Endodermal cell (in vitro differentiated cells): Measurements from ENCODE around the gene NAPEPLD. TPM values are rescaled to one million over a fixed set of nuclear protein-coding genes. Genes with fewer than 3 reads are reported as not detected.
"Not testable (repeated sequence)": the region's sequence is repeated elsewhere in the genome, so short reads cannot be mapped to it uniquely, and the experiment has no call there.

ENCODE experiments used
- DNase-seq: peaks from one replicate; pipeline ENCODE4 v3.0.0-alpha.2; 2017
- H3K27ac ChIP-seq: 2 replicates; pipeline ENCODE4 v1.5.1; 2013; ENCODE audit warnings: mild to moderate bottlenecking, low read depth, low read length, moderate library complexity
- H3K27me3 ChIP-seq: 2 replicates; pipeline ENCODE4 v1.6.1; 2013; ENCODE audit warnings: mild to moderate bottlenecking, low read length, moderate library complexity; ENCODE audit not compliant: insufficient read depth, control insufficient read depth, poor library complexity, severe bottlenecking
- H3K36me3 ChIP-seq: 2 replicates; pipeline ENCODE4 v1.7.0; 2013; ENCODE audit warnings: mild to moderate bottlenecking, low read length, moderate library complexity; ENCODE audit not compliant: control insufficient read depth, insufficient read depth
- H3K4me1 ChIP-seq: one replicate; pipeline ENCODE4 v1.7.0; 2013; ENCODE audit warnings: low read length; ENCODE audit not compliant: control insufficient read depth, insufficient read depth
- H3K4me3 ChIP-seq: 2 replicates; pipeline ENCODE4 v1.5.1; 2013; ENCODE audit warnings: mild to moderate bottlenecking, low read length, moderate library complexity
- H3K9ac ChIP-seq: 2 replicates; pipeline ENCODE4 v1.6.1; 2013; ENCODE audit warnings: mild to moderate bottlenecking, low read length, moderate library complexity; ENCODE audit not compliant: poor library complexity, severe bottlenecking; ENCODE audit errors: extremely low read depth
- H3K9me3 ChIP-seq: 2 replicates; pipeline ENCODE4 v1.6.1; 2013; ENCODE audit warnings: mild to moderate bottlenecking, low read length, moderate library complexity; ENCODE audit not compliant: control insufficient read depth
- H3K27ac Mint-ChIP-seq: 2 replicates; pipeline ENCODE4 v1.8.0; 2020; ENCODE audit warnings: mixed read lengths
- H3K27me3 Mint-ChIP-seq: 2 replicates; pipeline ENCODE4 v1.8.0; 2021; ENCODE audit warnings: mild to moderate bottlenecking, mixed read lengths; ENCODE audit not compliant: insufficient read depth
- H3K36me3 Mint-ChIP-seq: 2 replicates; pipeline ENCODE4 v1.8.0; 2020; ENCODE audit warnings: low read depth, mixed read lengths
- H3K4me1 Mint-ChIP-seq: 2 replicates; pipeline ENCODE4 v1.8.0; 2020; ENCODE audit warnings: mixed read lengths
- H3K4me3 Mint-ChIP-seq: 2 replicates; pipeline ENCODE4 v1.8.0; 2020; ENCODE audit warnings: mild to moderate bottlenecking, moderate library complexity, mixed read lengths
- H3K9me3 Mint-ChIP-seq: 2 replicates; pipeline ENCODE4 v1.8.0; 2020; ENCODE audit warnings: mild to moderate bottlenecking, mixed read lengths
- WGBS, 2 experiments: methylation state at CpG; one replicate each; pipeline versions ENCODE4 v1.1.5 to v1.1.7; 2013; ENCODE audit warnings: missing lambda C conversion rate in 2 of 2, mixed read lengths in 1 of 2; ENCODE audit not compliant: insufficient coverage in 1 of 2, insufficient read length in 1 of 2; 5-methylcytosine and 5-hydroxymethylcytosine counted together
- total RNA-seq, 2 donors: library from RNA; stranded (reverse); fragmentation: NEBNext Ultra II Directional in 1 of 2; extraction: Animal tissue kit (Norgen Biotek cat#: 25700) in 1 of 2; gene quantifications; 2 replicates in 1 of 2; 3 replicates in 1 of 2; pipeline ENCODE4 v1.2.1, GENCODE V29; 2021
- TF ChIP-seq, protein P1 (sequence below): fragments of 200-600 bp; sonication (generic); conservative IDR thresholded peaks from 2 replicates; pipeline ENCODE4 v1.5.0; 2021; ENCODE audit warnings: antibody characterized with exemption, mild to moderate bottlenecking

Gene NAPEPLD
- total RNA-seq, 2 donors from 2014 or later: 13.2 to 14.1 TPM

DNA sequence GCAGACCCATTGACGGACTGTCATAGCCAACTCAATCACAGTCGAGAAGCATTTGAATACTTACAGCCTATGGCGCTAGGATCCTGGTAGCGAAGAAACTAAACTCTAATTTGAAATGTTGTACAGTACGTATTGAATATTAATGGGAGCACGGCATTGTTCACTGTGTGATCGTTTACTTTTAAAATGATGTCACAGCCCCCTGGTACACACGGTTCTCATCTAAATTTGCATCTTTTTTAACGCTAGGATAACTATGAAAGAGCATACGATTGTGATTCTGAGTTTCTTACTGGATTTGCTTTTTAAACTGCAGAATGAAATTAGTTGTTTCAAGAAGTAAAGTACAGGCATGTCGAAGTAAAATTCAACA lies 895 bp upstream of the NAPEPLD start:
- Histone ChIP-seq H3K4me1 (peaks cover 4% of the 10 kb centered on the region), H3K4me3 (peak overlapping the region; percentile 98), H3K27me3 (no peaks in the 10 kb centered on the region), H3K9ac (no peak overlapping the region), H3K36me3 (no peaks in the 10 kb centered on the region), H3K9me3 (no peaks in the 10 kb centered on the region), H3K27ac (peak overlapping the region; percentile 93)
- DNase-seq: no peak
- H3K36me3 Mint-ChIP-seq: peaks cover 2% of the 10 kb centered on the region
- H3K4me1 Mint-ChIP-seq: peaks cover 44% of the 10 kb centered on the region
- no peaks in the 10 kb centered on the region for H3K9me3 Mint-ChIP-seq
- peak overlapping the region; percentile 90 for H3K4me3 Mint-ChIP-seq
- TF ChIP-seq, protein P1, sequence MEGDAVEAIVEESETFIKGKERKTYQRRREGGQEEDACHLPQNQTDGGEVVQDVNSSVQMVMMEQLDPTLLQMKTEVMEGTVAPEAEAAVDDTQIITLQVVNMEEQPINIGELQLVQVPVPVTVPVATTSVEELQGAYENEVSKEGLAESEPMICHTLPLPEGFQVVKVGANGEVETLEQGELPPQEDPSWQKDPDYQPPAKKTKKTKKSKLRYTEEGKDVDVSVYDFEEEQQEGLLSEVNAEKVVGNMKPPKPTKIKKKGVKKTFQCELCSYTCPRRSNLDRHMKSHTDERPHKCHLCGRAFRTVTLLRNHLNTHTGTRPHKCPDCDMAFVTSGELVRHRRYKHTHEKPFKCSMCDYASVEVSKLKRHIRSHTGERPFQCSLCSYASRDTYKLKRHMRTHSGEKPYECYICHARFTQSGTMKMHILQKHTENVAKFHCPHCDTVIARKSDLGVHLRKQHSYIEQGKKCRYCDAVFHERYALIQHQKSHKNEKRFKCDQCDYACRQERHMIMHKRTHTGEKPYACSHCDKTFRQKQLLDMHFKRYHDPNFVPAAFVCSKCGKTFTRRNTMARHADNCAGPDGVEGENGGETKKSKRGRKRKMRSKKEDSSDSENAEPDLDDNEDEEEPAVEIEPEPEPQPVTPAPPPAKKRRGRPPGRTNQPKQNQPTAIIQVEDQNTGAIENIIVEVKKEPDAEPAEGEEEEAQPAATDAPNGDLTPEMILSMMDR: no peak
- peak overlapping the region; percentile 97 for H3K27ac Mint-ChIP-seq
- WGBS, 2 experiments: 93% methylated on average over 10 to 11 of the region's 11 CpGs
- H3K27me3 Mint-ChIP-seq: no peaks in the 10 kb centered on the region

DNA sequence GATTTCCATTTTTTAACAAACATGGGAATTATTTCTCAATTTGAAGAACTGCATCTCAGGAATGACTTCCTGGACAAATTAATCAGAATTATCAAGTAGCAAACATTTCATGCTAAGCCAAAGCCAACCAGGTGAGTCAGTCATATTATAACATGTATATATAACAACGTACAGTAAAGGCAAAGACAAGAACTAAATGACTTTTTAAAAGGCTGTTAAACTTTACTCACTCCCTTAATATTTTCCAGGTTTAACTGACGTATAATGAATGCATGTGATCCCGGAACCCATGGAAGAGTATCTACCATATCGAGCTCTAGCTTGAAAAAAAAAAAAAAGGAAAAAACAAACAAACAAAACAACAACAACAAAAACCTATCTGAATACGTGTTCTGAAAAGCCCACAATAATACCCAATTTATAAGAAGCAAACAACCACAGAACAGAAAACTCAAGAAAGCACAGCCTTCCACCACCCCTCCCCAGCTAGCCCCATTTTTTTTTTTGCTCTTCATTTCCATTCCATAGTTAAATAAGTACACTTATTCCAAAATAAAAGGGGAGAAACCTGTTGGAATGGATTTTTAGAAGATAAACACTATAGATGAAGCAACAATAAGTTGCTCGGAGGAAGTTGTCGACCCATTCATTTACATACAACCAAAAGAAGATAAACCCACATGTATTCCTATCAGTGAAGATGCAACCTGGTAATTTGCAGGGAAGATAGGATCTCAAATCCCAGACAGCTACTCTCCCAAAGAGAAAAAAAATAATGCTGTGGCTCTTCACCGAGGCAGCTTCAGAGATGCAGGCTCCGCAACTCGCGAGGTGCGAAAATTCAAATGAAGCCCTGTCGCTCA lies 537 bp downstream of the NAPEPLD start:
- Mint-ChIP-seq H3K4me1 (peaks cover 38% of the 10 kb centered on the region), H3K27ac (peak overlapping the region; percentile 98), H3K4me3 (peak overlapping the region; percentile 90), H3K27me3 (no peaks in the 10 kb centered on the region), H3K36me3 (peaks cover 3% of the 10 kb centered on the region), H3K9me3 (no peaks in the 10 kb centered on the region)
- no peaks in the 10 kb centered on the region for H3K36me3 ChIP-seq
- H3K9me3 ChIP-seq: no peaks in the 10 kb centered on the region
- TF ChIP-seq, protein P1: no peak
- peak overlapping the region; percentile 82 for H3K9ac ChIP-seq
- no peak for DNase-seq
- H3K27ac ChIP-seq: peak overlapping the region; percentile 93
- peaks cover 4% of the 10 kb centered on the region for H3K4me1 ChIP-seq
- WGBS, 2 experiments: 0 to 12% methylated on average over 6 to 13 of the region's 13 CpGs
- H3K27me3 ChIP-seq: no peaks in the 10 kb centered on the region
- peak overlapping the region; percentile 98 for H3K4me3 ChIP-seq

DNA sequence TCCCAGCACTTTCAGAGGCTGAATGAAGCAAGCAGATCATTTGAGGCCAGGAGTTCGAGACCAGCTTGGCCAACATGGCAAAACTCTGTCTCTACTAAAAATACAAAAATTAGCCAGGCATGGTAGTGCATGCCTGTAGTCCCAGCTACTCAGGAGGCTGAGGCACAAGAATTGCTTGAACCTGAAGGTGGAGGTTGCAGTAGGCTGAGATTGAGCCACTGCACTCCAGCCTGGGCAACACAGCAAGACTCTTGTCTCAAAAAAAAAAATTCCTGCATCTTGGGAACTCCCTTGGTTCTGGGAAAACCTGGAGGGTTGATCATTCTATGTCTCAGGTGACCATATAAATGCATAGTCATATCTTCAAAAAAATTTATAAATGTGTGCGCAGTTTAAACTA lies 4.1 kb downstream of the NAPEPLD start:
- not testable (repeated sequence) for H3K27ac ChIP-seq, DNase-seq, H3K36me3 ChIP-seq, H3K4me3 ChIP-seq, H3K27ac Mint-ChIP-seq, H3K9me3 ChIP-seq, H3K9ac ChIP-seq, H3K27me3 Mint-ChIP-seq, H3K9me3 Mint-ChIP-seq, H3K4me3 Mint-ChIP-seq, H3K4me1 ChIP-seq, H3K27me3 ChIP-seq
- 83 to 89% methylated on average over 1 to 2 of the region's 2 CpGs for WGBS, 2 experiments
- H3K4me1 Mint-ChIP-seq: peaks cover 23% of the 10 kb centered on the region
- peaks cover 12% of the 10 kb centered on the region for H3K36me3 Mint-ChIP-seq
